Neural cell (in vitro differentiated cells): ENCODE results near the gene ANKRD55. TPM values are rescaled to one million over a fixed set of nuclear protein-coding genes. Genes with fewer than 3 reads are reported as not detected.
"Not testable (repeated sequence)": the region's sequence is repeated elsewhere in the genome, so short reads cannot be mapped to it uniquely, and the experiment has no call there.

Source experiments
- H2AFZ ChIP-seq: fragments of 200-600, 300-800 bp; sonication (generic), shearing (Covaris generic); 2 replicates; pipeline ENCODE4 v1.6.0; 2014; ENCODE audit warnings: low read depth, mild to moderate bottlenecking, antibody characterized with exemption, low read length, moderate library complexity
- H3F3A ChIP-seq: fragments of 200-600 bp; shearing (Covaris generic); 2 replicates; pipeline ENCODE4 v1.6.1; 2016; ENCODE audit warnings: mild to moderate bottlenecking, moderate library complexity, mixed read lengths, antibody characterized with exemption, low read length; ENCODE audit not compliant: insufficient read depth, poor library complexity, severe bottlenecking
- H3K27ac ChIP-seq: fragments of 200-600, 300-800 bp; sonication (generic), shearing (Covaris generic); 2 replicates; pipeline ENCODE4 v1.5.1; 2014; ENCODE audit warnings: mild to moderate bottlenecking, low read length, moderate library complexity
- H3K27me3 ChIP-seq: fragments of 300-800, 200-600 bp; sonication (generic), shearing (Covaris generic); 2 replicates; pipeline ENCODE4 v1.6.0; 2014; ENCODE audit warnings: mild to moderate bottlenecking, low read depth, low read length, moderate library complexity; ENCODE audit not compliant: insufficient read depth
- H3K36me3 ChIP-seq: fragments of 300-800, 200-600 bp; sonication (generic), shearing (Covaris generic); 2 replicates; pipeline ENCODE4 v1.5.1; 2014; ENCODE audit warnings: mild to moderate bottlenecking, antibody characterized with exemption, low read length, moderate library complexity; ENCODE audit not compliant: insufficient read depth
- H3K4me2 ChIP-seq: fragments of 300-800, 200-600 bp; sonication (generic), shearing (Covaris generic); 2 replicates; pipeline ENCODE4 v1.6.0; 2014; ENCODE audit warnings: mild to moderate bottlenecking, low read length
- H3K4me3 ChIP-seq: fragments of 300-800, 200-600 bp; sonication (generic), shearing (Covaris generic); 2 replicates; pipeline ENCODE4 v1.5.1; 2014; ENCODE audit warnings: mild to moderate bottlenecking, low read length, moderate library complexity
- H3K79me2 ChIP-seq: fragments of 200-600 bp; shearing (Covaris generic); replicated peaks from 2 replicates; pipeline ENCODE4 v1.6.0; 2014; ENCODE audit warnings: mild to moderate bottlenecking, low read length, moderate library complexity; ENCODE audit not compliant: insufficient read depth
- H3K9ac ChIP-seq: fragments of 300-800, 200-600 bp; sonication (generic), shearing (Covaris generic); 2 replicates; pipeline ENCODE4 v1.6.1; 2016; ENCODE audit warnings: mild to moderate bottlenecking, low read length, mixed read lengths
- H3K9me2 ChIP-seq: fragments of 200-600 bp; shearing (Covaris generic); 2 replicates; pipeline ENCODE4 v1.6.1; 2016; ENCODE audit warnings: mild to moderate bottlenecking, low read length, mixed read lengths; ENCODE audit not compliant: insufficient read depth
- H3K9me3 ChIP-seq: fragments of 200-600, 300-800 bp; sonication (generic), shearing (Covaris generic); 2 replicates; pipeline ENCODE4 v1.6.1; 2016; ENCODE audit warnings: mild to moderate bottlenecking, mixed run types, low read length, moderate library complexity, mixed read lengths
- H4K20me1 ChIP-seq: fragments of 200-600 bp; shearing (Covaris generic); 2 replicates; pipeline ENCODE4 v1.6.1; 2016; ENCODE audit warnings: mild to moderate bottlenecking, mixed run types; ENCODE audit not compliant: insufficient read depth
- CTCF ChIP-seq: fragments of 450-650 bp; IDR thresholded peaks from 2 replicates; pipeline ENCODE4 v1.5.1; 2014; ENCODE audit warnings: antibody characterized with exemption, mild to moderate bottlenecking, moderate library complexity; ENCODE audit not compliant: poor library complexity, severe bottlenecking
- EP300 ChIP-seq: fragments of 450-650 bp; conservative IDR thresholded peaks from 2 replicates; pipeline ENCODE4 v1.6.1; 2014; ENCODE audit warnings: antibody characterized with exemption, mild to moderate bottlenecking, moderate library complexity; ENCODE audit not compliant: poor library complexity, severe bottlenecking
- EZH2 ChIP-seq: fragments of 200-600, 300-800 bp; shearing (Covaris generic), sonication (generic); IDR thresholded peaks from 2 replicates; pipeline ENCODE4 v1.6.1; 2014; ENCODE audit warnings: antibody characterized with exemption, low read length, borderline replicate concordance, mild to moderate bottlenecking; ENCODE audit not compliant: insufficient read depth, poor library complexity, severe bottlenecking
- MXI1 ChIP-seq: fragments of 450-650 bp; conservative IDR thresholded peaks from 2 replicates; pipeline ENCODE4 v1.6.1; 2014; ENCODE audit warnings: antibody characterized with exemption, mild to moderate bottlenecking; ENCODE audit not compliant: poor library complexity, severe bottlenecking
- POLR2AphosphoS5 ChIP-seq: IDR thresholded peaks from 2 replicates; pipeline ENCODE4 v1.6.1; 2012
- RAD21 ChIP-seq: fragments of 450-650 bp; conservative IDR thresholded peaks from 2 replicates; pipeline ENCODE4 v1.6.1; 2014; ENCODE audit warnings: antibody characterized with exemption, mild to moderate bottlenecking, moderate library complexity
- REST ChIP-seq: IDR thresholded peaks from 2 replicates; pipeline ENCODE4 v1.6.1; 2012; ENCODE audit warnings: borderline replicate concordance
- SMC3 ChIP-seq: fragments of 450-650 bp; conservative IDR thresholded peaks from 2 replicates; pipeline ENCODE4 v1.6.1; 2014; ENCODE audit warnings: antibody characterized with exemption, mild to moderate bottlenecking, moderate library complexity; ENCODE audit not compliant: poor library complexity
- TAF1 ChIP-seq: IDR thresholded peaks from 2 replicates; pipeline ENCODE4 v1.6.1; 2012; ENCODE audit warnings: low read depth
- polyA plus RNA-seq: library from polyadenylated mRNA; depleted of rRNA; stranded (reverse); fragments of >200 nt; gene quantifications from 2 replicates; pipeline ENCODE4 v1.2.3, GENCODE V29; 2014

Gene ANKRD55
- polyA plus RNA-seq, 1 donor from 2014 or later: 49.8 TPM

- no peak overlapping the region for H3K27ac ChIP-seq
- no peak overlapping the region for H3K4me2 ChIP-seq
- peak overlapping the region; percentile 7 for H3K9ac ChIP-seq
- no peaks in the 10 kb centered on the region for H3K9me3 ChIP-seq
- no peaks in the 10 kb centered on the region for H3K9me2 ChIP-seq
- TF ChIP-seq REST: no peak
- no peak for TF ChIP-seq TAF1
- TF ChIP-seq CTCF: no peak
- TF ChIP-seq RAD21: no peak
- TF ChIP-seq EZH2: no peak
- no peak for TF ChIP-seq SMC3
- TF ChIP-seq MXI1: no peak
- TF ChIP-seq POLR2AphosphoS5: no peak
- TF ChIP-seq EP300: no peak
- H3K36me3 ChIP-seq: no peaks in the 10 kb centered on the region
- no peaks in the 10 kb centered on the region for H3F3A ChIP-seq
- H3K27me3 ChIP-seq: no peaks in the 10 kb centered on the region
- no peak overlapping the region for H3K4me3 ChIP-seq
- no peaks in the 10 kb centered on the region for H3K79me2 ChIP-seq
- no peak overlapping the region for H2AFZ ChIP-seq
- no peaks in the 10 kb centered on the region for H4K20me1 ChIP-seq
Measured at GRCh38 chr5:56270058-56270457, 36.9 kb upstream of the ANKRD55 start.

- H3K9me2 ChIP-seq: no peaks in the 10 kb centered on the region
- H2AFZ ChIP-seq: no peak overlapping the region
- H3K79me2 ChIP-seq: no peaks in the 10 kb centered on the region
- no peaks in the 10 kb centered on the region for H3K36me3 ChIP-seq
- no peaks in the 10 kb centered on the region for H4K20me1 ChIP-seq
- H3F3A ChIP-seq: no peaks in the 10 kb centered on the region
- H3K27ac ChIP-seq: no peak overlapping the region
- H3K9ac ChIP-seq: no peak overlapping the region
- no peaks in the 10 kb centered on the region for H3K9me3 ChIP-seq
- no peak overlapping the region for H3K4me2 ChIP-seq
- H3K4me3 ChIP-seq: no peak overlapping the region
- no peaks in the 10 kb centered on the region for H3K27me3 ChIP-seq
- peak; percentile 69 for TF ChIP-seq RAD21
- TF ChIP-seq MXI1: no peak
- TF ChIP-seq SMC3: peak; percentile 86
- TF ChIP-seq CTCF: peak; percentile 73
Measured at GRCh38 chr5:56269216-56269927, 36.2 kb upstream of the ANKRD55 start.

- H3K4me3 ChIP-seq, H3K9me2 ChIP-seq, H3K27ac ChIP-seq, H3K27me3 ChIP-seq, H3K79me2 ChIP-seq, H2AFZ ChIP-seq, H3F3A ChIP-seq, H3K9ac ChIP-seq, H3K36me3 ChIP-seq, H4K20me1 ChIP-seq, H3K9me3 ChIP-seq, H3K4me2 ChIP-seq: not testable (repeated sequence)
Measured at GRCh38 chr5:56268707-56269106, 35.6 kb upstream of the ANKRD55 start.
